ENCODE results near the gene MRGPRG.

MRGPRG gene

DNA sequence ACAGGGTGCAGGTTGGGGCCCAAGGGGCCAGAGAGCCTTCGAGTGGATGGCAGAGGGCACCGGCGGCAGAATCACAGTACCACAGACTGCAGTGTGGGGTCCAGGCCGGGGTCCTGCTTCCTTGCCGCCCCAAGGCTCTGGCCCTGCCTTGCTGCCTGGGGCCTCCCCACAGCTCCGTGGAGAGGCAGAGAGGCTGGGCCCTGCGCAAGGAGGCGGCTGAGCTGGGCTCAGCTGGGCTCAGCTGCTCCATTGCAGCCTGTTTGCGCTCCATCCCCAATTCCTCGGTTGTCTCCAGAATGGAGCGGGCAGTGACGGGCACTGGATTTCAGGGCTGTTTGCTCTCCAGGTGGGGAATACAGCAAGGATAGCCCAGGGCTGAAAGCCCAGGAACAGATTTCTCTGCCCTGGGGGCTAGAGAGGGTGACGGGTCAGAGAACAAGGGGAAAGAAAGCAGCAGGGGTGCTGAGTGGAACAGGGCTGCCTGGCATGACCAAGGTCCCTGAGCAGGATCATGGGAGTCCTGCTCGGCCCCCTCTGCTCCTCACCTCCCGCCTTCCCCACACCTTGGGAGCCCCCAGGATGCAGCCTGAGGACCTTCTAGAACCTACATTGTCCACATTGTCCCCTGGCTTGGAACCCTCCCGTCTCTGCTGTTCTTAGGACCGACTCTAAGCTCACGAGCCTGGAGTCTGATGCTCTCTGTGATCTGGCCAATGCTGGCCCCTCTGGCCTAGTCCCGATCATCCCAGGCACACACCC is 18.9 kb downstream of the MRGPRG start:
- no peaks in the 10 kb centered on the region for H3K9me2 ChIP-seq (replicated peaks; ENCODE audit: low read depth, low read length)
- no peaks in the 10 kb centered on the region for H3F3A ChIP-seq (ENCODE audit: low read depth)
- peaks cover 14% of the 10 kb centered on the region for H3K4me1 ChIP-seq (ENCODE audit: insufficient read depth, low read length, poor library complexity, severe bottlenecking)
- H2AFZ ChIP-seq (ENCODE audit: low read length), result no peak overlapping the region
- H3K27me3 ChIP-seq (ENCODE audit: insufficient read depth, low read length, poor library complexity, severe bottlenecking), result no peaks in the 10 kb centered on the region
- no peak overlapping the region for H3K9ac ChIP-seq (ENCODE audit: low read depth, low read length, poor library complexity, severe bottlenecking)
- no peaks in the 10 kb centered on the region for H3K36me3 ChIP-seq (ENCODE audit: insufficient read depth, low read length)
- TF ChIP-seq EZH2phosphoT487 (IDR thresholded peaks at IDR 0.05; ENCODE audit: borderline replicate concordance), result no peak
- TF ChIP-seq, protein P1, sequence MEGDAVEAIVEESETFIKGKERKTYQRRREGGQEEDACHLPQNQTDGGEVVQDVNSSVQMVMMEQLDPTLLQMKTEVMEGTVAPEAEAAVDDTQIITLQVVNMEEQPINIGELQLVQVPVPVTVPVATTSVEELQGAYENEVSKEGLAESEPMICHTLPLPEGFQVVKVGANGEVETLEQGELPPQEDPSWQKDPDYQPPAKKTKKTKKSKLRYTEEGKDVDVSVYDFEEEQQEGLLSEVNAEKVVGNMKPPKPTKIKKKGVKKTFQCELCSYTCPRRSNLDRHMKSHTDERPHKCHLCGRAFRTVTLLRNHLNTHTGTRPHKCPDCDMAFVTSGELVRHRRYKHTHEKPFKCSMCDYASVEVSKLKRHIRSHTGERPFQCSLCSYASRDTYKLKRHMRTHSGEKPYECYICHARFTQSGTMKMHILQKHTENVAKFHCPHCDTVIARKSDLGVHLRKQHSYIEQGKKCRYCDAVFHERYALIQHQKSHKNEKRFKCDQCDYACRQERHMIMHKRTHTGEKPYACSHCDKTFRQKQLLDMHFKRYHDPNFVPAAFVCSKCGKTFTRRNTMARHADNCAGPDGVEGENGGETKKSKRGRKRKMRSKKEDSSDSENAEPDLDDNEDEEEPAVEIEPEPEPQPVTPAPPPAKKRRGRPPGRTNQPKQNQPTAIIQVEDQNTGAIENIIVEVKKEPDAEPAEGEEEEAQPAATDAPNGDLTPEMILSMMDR (conservative IDR thresholded peaks at IDR 0.05; ENCODE audit: low read length), result no peak
- no peak overlapping the region for H3K4me3 ChIP-seq (ENCODE audit: low read length, poor library complexity, severe bottlenecking)
- no peaks in the 10 kb centered on the region for H3K9me3 ChIP-seq (ENCODE audit: insufficient read depth, low read depth, low read length)
- H3K4me2 ChIP-seq (ENCODE audit: low read depth, low read length, poor library complexity, severe bottlenecking), result no peak overlapping the region
- H3K79me2 ChIP-seq (ENCODE audit: insufficient read depth, low read length), result no peaks in the 10 kb centered on the region
- H4K20me1 ChIP-seq (ENCODE audit: insufficient read depth, low read length, poor library complexity, severe bottlenecking), result no peaks in the 10 kb centered on the region

DNA sequence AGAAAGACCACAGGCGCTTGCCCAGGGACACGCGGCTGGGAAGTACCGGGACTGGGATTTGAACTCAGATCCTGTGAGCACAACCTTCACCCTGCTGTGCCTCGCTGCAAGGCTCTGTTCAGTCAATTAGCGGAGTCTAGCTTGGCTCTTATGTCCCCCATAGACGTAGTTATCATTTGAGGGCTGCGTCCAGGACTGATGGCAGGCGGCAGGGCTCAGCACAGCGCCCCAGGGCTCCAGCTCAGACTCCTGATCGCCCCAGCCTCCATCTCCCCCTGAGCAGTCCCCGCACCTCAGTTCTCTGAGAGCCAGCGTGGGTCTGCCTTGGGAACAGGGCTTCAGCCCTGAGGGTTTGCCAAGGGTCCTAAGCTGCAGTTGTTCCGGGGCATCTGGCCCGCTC is 19.8 kb downstream of the MRGPRG start:
- Histone ChIP-seq H3F3A (ENCODE audit: low read depth) (no peaks in the 10 kb centered on the region), H4K20me1 (ENCODE audit: insufficient read depth, low read length, poor library complexity, severe bottlenecking) (no peaks in the 10 kb centered on the region), H3K9me2 (replicated peaks; ENCODE audit: low read depth, low read length) (no peaks in the 10 kb centered on the region), H3K27me3 (ENCODE audit: insufficient read depth, low read length, poor library complexity, severe bottlenecking) (no peaks in the 10 kb centered on the region), H3K4me1 (ENCODE audit: insufficient read depth, low read length, poor library complexity, severe bottlenecking) (peaks cover 14% of the 10 kb centered on the region), H3K4me3 (ENCODE audit: low read length, poor library complexity, severe bottlenecking) (no peak overlapping the region), H3K79me2 (ENCODE audit: insufficient read depth, low read length) (no peaks in the 10 kb centered on the region), H3K9ac (ENCODE audit: low read depth, low read length, poor library complexity, severe bottlenecking) (no peak overlapping the region), H3K9me3 (ENCODE audit: insufficient read depth, low read depth, low read length) (no peaks in the 10 kb centered on the region), H3K4me2 (ENCODE audit: low read depth, low read length, poor library complexity, severe bottlenecking) (no peak overlapping the region), H3K36me3 (ENCODE audit: insufficient read depth, low read length) (no peaks in the 10 kb centered on the region), H2AFZ (ENCODE audit: low read length) (no peak overlapping the region)
- no peak for TF ChIP-seq EZH2phosphoT487 (IDR thresholded peaks at IDR 0.05; ENCODE audit: borderline replicate concordance)
- TF ChIP-seq, protein P1 (conservative IDR thresholded peaks at IDR 0.05; ENCODE audit: low read length), result no peak

DNA sequence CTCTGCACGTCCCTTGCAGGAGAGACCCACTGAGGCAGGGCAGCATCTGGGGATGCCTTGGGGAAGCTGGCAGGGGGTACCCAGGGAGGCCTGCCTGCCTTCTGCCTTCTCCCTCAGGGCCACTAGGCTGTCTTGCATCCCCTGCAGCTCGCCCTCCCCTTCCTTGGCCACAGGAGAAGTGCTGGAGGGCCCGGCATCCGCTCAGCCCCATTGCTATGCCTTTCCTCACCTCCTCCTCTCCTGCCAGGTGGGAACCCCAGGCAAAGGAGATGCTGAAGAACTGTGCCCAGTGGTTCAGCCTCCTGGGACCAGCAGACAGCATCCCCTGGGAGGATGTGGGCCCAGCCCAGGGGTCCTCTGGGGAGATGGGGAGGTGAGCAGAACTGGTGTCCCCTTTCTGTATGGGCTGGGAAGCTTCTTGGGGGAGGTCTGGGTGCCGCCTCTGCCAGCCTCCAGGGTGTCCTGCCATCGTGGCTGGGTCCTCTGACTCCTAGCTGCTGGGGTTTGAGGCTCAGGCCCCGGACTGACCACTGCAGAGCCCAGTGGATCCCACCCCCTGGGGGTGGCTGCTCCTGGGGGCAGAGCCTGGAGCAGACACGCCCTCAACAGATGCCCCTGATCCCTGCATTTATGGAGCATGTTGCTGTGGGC is 20.6 kb downstream of the MRGPRG start:
- Histone ChIP-seq H3K4me1 (ENCODE audit: insufficient read depth, low read length, poor library complexity, severe bottlenecking) (peaks cover 14% of the 10 kb centered on the region), H3K36me3 (ENCODE audit: insufficient read depth, low read length) (no peaks in the 10 kb centered on the region), H4K20me1 (ENCODE audit: insufficient read depth, low read length, poor library complexity, severe bottlenecking) (no peaks in the 10 kb centered on the region), H3K27me3 (ENCODE audit: insufficient read depth, low read length, poor library complexity, severe bottlenecking) (no peaks in the 10 kb centered on the region), H3K9ac (ENCODE audit: low read depth, low read length, poor library complexity, severe bottlenecking) (no peak overlapping the region), H2AFZ (ENCODE audit: low read length) (no peak overlapping the region), H3F3A (ENCODE audit: low read depth) (no peaks in the 10 kb centered on the region), H3K4me2 (ENCODE audit: low read depth, low read length, poor library complexity, severe bottlenecking) (no peak overlapping the region), H3K9me3 (ENCODE audit: insufficient read depth, low read depth, low read length) (no peaks in the 10 kb centered on the region), H3K79me2 (ENCODE audit: insufficient read depth, low read length) (no peaks in the 10 kb centered on the region), H3K9me2 (replicated peaks; ENCODE audit: low read depth, low read length) (no peaks in the 10 kb centered on the region), H3K4me3 (ENCODE audit: low read length, poor library complexity, severe bottlenecking) (no peak overlapping the region)
- TF ChIP-seq, protein P1 (conservative IDR thresholded peaks at IDR 0.05; ENCODE audit: low read length), result no peak
- no peak for TF ChIP-seq EZH2phosphoT487 (IDR thresholded peaks at IDR 0.05; ENCODE audit: borderline replicate concordance)

Measured in Loucy (cell line).